ENCODE measurements around the gene FSTL4. TPM values are rescaled to one million over a fixed set of nuclear protein-coding genes. Genes with fewer than 3 reads are reported as not detected.

Gene FSTL4
- total and polyA plus RNA-seq, 12 donors = 0.01 to 0.42 (median 0.38) TPM; not detected in 6

- no peaks in the 10 kb centered on the region for H3K36me3 ChIP-seq
- no peaks in the 10 kb centered on the region for H3K9me3 ChIP-seq
- H3K4me1 ChIP-seq = peaks cover 0 to 12% (median 0%) of the 10 kb centered on the region in 9 donors
- no peak for ATAC-seq
- H3K27me3 ChIP-seq = peaks cover 0 to 15% (median 0%) of the 10 kb centered on the region in 7 donors
- no peak for DNase-seq
- H3K27ac ChIP-seq = no peak overlapping the region
- no peak overlapping the region for H3K4me3 ChIP-seq
- TF ChIP-seq, protein P1, sequence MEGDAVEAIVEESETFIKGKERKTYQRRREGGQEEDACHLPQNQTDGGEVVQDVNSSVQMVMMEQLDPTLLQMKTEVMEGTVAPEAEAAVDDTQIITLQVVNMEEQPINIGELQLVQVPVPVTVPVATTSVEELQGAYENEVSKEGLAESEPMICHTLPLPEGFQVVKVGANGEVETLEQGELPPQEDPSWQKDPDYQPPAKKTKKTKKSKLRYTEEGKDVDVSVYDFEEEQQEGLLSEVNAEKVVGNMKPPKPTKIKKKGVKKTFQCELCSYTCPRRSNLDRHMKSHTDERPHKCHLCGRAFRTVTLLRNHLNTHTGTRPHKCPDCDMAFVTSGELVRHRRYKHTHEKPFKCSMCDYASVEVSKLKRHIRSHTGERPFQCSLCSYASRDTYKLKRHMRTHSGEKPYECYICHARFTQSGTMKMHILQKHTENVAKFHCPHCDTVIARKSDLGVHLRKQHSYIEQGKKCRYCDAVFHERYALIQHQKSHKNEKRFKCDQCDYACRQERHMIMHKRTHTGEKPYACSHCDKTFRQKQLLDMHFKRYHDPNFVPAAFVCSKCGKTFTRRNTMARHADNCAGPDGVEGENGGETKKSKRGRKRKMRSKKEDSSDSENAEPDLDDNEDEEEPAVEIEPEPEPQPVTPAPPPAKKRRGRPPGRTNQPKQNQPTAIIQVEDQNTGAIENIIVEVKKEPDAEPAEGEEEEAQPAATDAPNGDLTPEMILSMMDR (IDR thresholded peaks at IDR 0.05) = no peak
- WGBS, 2 donors = 91 to 94% methylated on average over 2 of the region's 2 CpGs
- intact Hi-C loops (cut with DNase I) = no loop called here
These were observed 153.9 kb downstream of the FSTL4 start for GRCh38 chr5:133458435-133458834.

DNA sequence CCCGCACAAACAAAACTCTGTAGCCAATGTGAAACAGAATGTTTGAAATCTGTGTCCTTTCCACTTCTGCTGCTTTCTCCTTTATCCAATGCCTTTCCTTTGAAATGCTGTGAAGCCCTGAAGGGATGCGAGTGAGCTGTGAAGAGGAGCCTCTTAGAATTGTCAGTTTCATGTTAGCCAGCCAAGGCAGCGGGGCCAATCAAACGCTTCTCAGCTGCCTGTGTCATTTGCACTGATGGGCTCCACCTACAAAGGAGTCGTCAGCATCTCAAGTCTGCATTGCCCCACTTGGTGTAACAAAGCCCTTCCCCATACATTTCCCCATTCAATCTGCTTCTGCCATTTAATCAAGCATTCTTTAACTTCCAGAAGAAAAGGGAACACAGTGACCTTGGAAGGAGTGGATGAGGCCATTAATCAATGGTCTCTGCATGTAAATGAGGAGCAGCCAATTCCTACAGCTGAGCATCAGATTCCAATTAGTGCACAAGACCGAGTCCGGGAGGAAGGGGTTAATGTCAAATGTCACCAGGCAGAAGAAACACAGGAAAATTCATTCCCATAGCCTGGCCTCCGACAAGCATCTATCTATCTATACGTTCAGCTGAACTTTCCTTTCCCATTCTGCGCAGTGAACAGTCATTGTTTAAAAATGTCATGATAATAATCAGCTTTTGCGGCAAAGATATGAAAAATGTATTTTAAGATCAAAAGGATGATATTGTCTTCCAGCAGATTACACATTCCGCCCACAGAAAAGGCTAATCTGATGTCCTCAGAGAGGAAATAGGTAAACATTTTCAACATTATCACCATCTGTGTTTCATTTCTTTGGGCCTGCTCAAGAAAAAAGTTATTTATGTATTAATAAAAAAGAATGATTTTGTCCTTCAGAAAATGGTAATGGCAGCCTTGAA, 154.6 kb downstream of the FSTL4 start:
- no peaks in the 10 kb centered on the region for H3K36me3 ChIP-seq
- TF ChIP-seq, protein P1 (IDR thresholded peaks at IDR 0.05) = no peak
- DNase-seq (no peak), ATAC-seq (no peak)
- H3K27me3 ChIP-seq = peaks cover 0 to 17% (median 0%) of the 10 kb centered on the region in 7 donors
- peaks cover 0 to 12% (median 0%) of the 10 kb centered on the region in 9 donors for H3K4me1 ChIP-seq
- no peak overlapping the region for H3K27ac ChIP-seq
- intact Hi-C loops (cut with DNase I) = no loop called here
- H3K4me3 ChIP-seq = no peak overlapping the region
- no peaks in the 10 kb centered on the region for H3K9me3 ChIP-seq
- 72 to 75% methylated on average over 12 of the region's 12 CpGs for WGBS, 2 donors

- no peak for ATAC-seq
- intact Hi-C loops (cut with DNase I) = no loop called here
These were observed 155.4 kb downstream of the FSTL4 start for GRCh38 chr5:133456933-133457402.

DNA sequence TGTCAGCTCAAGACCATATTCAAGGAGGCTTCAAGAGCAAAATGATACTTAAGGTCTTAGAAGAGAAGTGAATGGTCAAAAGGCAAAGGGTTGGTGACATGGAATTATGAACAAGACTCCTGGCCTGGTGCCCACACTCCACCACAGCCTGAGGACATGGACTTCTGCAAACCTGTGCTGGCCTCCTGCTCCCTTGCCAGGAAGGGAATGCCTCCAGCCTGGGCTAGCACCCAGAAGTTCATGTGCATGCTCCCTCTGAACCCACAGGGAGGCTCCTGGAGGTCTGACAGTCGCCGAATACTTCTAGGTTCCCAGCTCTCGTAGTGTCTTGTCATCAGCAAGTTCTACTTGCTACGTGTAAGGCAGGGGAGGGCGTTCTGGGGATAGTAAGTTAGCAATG, 156.7 kb downstream of the FSTL4 start:
- Histone ChIP-seq H3K4me1 (peaks cover 0 to 12% (median 0%) of the 10 kb centered on the region in 9 donors), H3K9me3 (no peaks in the 10 kb centered on the region), H3K27me3 (peaks cover 0 to 19% (median 0%) of the 10 kb centered on the region in 7 donors), H3K4me3 (no peak overlapping the region), H3K36me3 (no peaks in the 10 kb centered on the region), H3K27ac (no peak overlapping the region)
- 71 to 85% methylated on average over 5 of the region's 5 CpGs for WGBS, 2 donors
- TF ChIP-seq, protein P1 (IDR thresholded peaks at IDR 0.05) = no peak
- peak in 1 of 8 donors; percentile 22 for ATAC-seq
- intact Hi-C loops (cut with DNase I) = no loop called here
- no peak for DNase-seq

More at GRCh38 chr5:133456933-133457402, 155.4 kb downstream of the FSTL4 start:
- H3K9me3 ChIP-seq = no peaks in the 10 kb centered on the region
- H3K27me3 ChIP-seq = peaks cover 0 to 19% (median 0%) of the 10 kb centered on the region in 7 donors
- peaks cover 0 to 12% (median 0%) of the 10 kb centered on the region in 9 donors for H3K4me1 ChIP-seq
- TF ChIP-seq, protein P1 (IDR thresholded peaks at IDR 0.05) = no peak
- no peak for DNase-seq
- H3K36me3 ChIP-seq = no peaks in the 10 kb centered on the region
- H3K27ac ChIP-seq = no peak overlapping the region
- H3K4me3 ChIP-seq = no peak overlapping the region
- WGBS, 2 donors = 78 to 80% methylated on average over 4 of the region's 4 CpGs

Measured in heart right ventricle (tissue), 16 donors.